Astrocyte (in vitro differentiated cells and primary cell): ENCODE results near the gene IFIT2. TPM values are rescaled to one million over a fixed set of nuclear protein-coding genes. Genes with fewer than 3 reads are reported as not detected.

Experiments used
- DNase-seq: peaks from one replicate; pipeline ENCODE4 v3.0.0-alpha.2; 2010; ENCODE audit warnings: low read depth
- FAIRE-seq: peaks from 2 replicates; lab custom pipeline; 2011; peaks lifted over from hg19 to GRCh38; lab: Jason Lieb, UNC
- H2AFZ ChIP-seq: 2 replicates; pipeline ENCODE4 v1.6.0; 2012; ENCODE audit warnings: low read depth, low read length, inconsistent platforms
- H3K27ac ChIP-seq: 2 replicates; pipeline ENCODE4 v1.5.1; 2011; ENCODE audit warnings: low read depth, low read length, inconsistent platforms
- H3K27me3 ChIP-seq: 2 replicates; pipeline ENCODE4 v1.6.0; 2011; ENCODE audit warnings: low read length, inconsistent platforms; ENCODE audit not compliant: insufficient read depth
- H3K36me3 ChIP-seq: 2 replicates; pipeline ENCODE4 v1.5.1; 2011; ENCODE audit warnings: low read length, inconsistent platforms; ENCODE audit not compliant: insufficient read depth
- H3K4me1 ChIP-seq: 2 replicates; pipeline ENCODE4 v1.5.1; 2011; ENCODE audit warnings: low read length, inconsistent platforms; ENCODE audit not compliant: insufficient read depth
- H3K4me2 ChIP-seq: 2 replicates; pipeline ENCODE4 v1.6.0; 2012; ENCODE audit warnings: low read length, inconsistent platforms
- H3K4me3 ChIP-seq: 2 replicates; pipeline ENCODE4 v1.5.1; 2011; ENCODE audit warnings: low read depth, mild to moderate bottlenecking, low read length, inconsistent platforms; ENCODE audit not compliant: insufficient read depth
- H3K79me2 ChIP-seq: 2 replicates; pipeline ENCODE4 v1.6.0; 2012; ENCODE audit warnings: mild to moderate bottlenecking, low read length, inconsistent platforms; ENCODE audit not compliant: insufficient read depth
- H3K9ac ChIP-seq: 2 replicates; pipeline ENCODE4 v1.6.0; 2012; ENCODE audit warnings: mild to moderate bottlenecking, low read length, inconsistent platforms
- H3K9me3 ChIP-seq: 2 replicates; pipeline ENCODE4 v1.5.1; 2012; ENCODE audit warnings: low read depth, mild to moderate bottlenecking, low read length, inconsistent platforms; ENCODE audit not compliant: insufficient read depth
- H4K20me1 ChIP-seq: 2 replicates; pipeline ENCODE4 v1.6.0; 2012; ENCODE audit warnings: low read length, inconsistent platforms; ENCODE audit not compliant: insufficient read depth
- H3K27ac Mint-ChIP-seq: one replicate; pipeline ENCODE4 v1.8.0; 2021; ENCODE audit warnings: mild to moderate bottlenecking, mixed read lengths; ENCODE audit not compliant: unreplicated experiment
- H3K27me3 Mint-ChIP-seq: one replicate; pipeline ENCODE4 v1.8.0; 2021; ENCODE audit warnings: low read depth, mixed read lengths; ENCODE audit not compliant: unreplicated experiment
- H3K36me3 Mint-ChIP-seq: one replicate; pipeline ENCODE4 v1.8.0; 2021; ENCODE audit warnings: low read depth, mixed read lengths; ENCODE audit not compliant: unreplicated experiment
- H3K4me1 Mint-ChIP-seq: one replicate; pipeline ENCODE4 v1.8.0; 2021; ENCODE audit warnings: low read depth, mixed read lengths; ENCODE audit not compliant: unreplicated experiment
- H3K4me3 Mint-ChIP-seq: one replicate; pipeline ENCODE4 v1.8.0; 2021; ENCODE audit warnings: mild to moderate bottlenecking, moderate library complexity, mixed read lengths; ENCODE audit not compliant: unreplicated experiment
- H3K9me3 Mint-ChIP-seq: one replicate; pipeline ENCODE4 v1.8.0; 2021; ENCODE audit warnings: mild to moderate bottlenecking, mixed read lengths; ENCODE audit not compliant: unreplicated experiment
- EZH2 ChIP-seq: IDR thresholded peaks from 2 replicates; pipeline ENCODE4 v1.6.1; 2012; ENCODE audit warnings: mild to moderate bottlenecking, low read length, inconsistent platforms; ENCODE audit not compliant: insufficient read depth
- total RNA-seq: library from RNA; stranded (reverse); gene quantifications from 2 replicates; pipeline ENCODE4 v1.2.1, GENCODE V29; 2021
- TF ChIP-seq, protein P1 (sequence below): IDR thresholded peaks from 2 replicates; pipeline ENCODE4 v1.5.1; 2011; ENCODE audit warnings: low read depth, mild to moderate bottlenecking, inconsistent platforms, low read length, moderate library complexity; ENCODE audit not compliant: insufficient read depth

IFIT2 gene
- total RNA-seq, 1 donor from 2014 or later = 36.0 TPM

GRCh38 chr10:89278034-89278535 lies 23.8 kb upstream of the IFIT2 start:
- Mint-ChIP-seq H3K4me1 (peaks cover 41% of the 10 kb centered on the region), H3K36me3 (no peaks in the 10 kb centered on the region), H3K27me3 (no peaks in the 10 kb centered on the region), H3K9me3 (no peaks in the 10 kb centered on the region), H3K4me3 (peak overlapping the region; percentile 17), H3K27ac (peak overlapping the region; percentile 98)
- DNase-seq = peak; percentile 97
- peak overlapping the region; percentile 84 for H3K9ac ChIP-seq
- TF ChIP-seq EZH2 = no peak
- TF ChIP-seq, protein P1, sequence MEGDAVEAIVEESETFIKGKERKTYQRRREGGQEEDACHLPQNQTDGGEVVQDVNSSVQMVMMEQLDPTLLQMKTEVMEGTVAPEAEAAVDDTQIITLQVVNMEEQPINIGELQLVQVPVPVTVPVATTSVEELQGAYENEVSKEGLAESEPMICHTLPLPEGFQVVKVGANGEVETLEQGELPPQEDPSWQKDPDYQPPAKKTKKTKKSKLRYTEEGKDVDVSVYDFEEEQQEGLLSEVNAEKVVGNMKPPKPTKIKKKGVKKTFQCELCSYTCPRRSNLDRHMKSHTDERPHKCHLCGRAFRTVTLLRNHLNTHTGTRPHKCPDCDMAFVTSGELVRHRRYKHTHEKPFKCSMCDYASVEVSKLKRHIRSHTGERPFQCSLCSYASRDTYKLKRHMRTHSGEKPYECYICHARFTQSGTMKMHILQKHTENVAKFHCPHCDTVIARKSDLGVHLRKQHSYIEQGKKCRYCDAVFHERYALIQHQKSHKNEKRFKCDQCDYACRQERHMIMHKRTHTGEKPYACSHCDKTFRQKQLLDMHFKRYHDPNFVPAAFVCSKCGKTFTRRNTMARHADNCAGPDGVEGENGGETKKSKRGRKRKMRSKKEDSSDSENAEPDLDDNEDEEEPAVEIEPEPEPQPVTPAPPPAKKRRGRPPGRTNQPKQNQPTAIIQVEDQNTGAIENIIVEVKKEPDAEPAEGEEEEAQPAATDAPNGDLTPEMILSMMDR = no peak
- H3K36me3 ChIP-seq = no peaks in the 10 kb centered on the region
- no peaks in the 10 kb centered on the region for H3K27me3 ChIP-seq
- peaks cover 31% of the 10 kb centered on the region for H3K4me1 ChIP-seq
- peak overlapping the region; percentile 98 for H3K27ac ChIP-seq
- no peaks in the 10 kb centered on the region for H4K20me1 ChIP-seq
- H2AFZ ChIP-seq = peak overlapping the region; percentile 28
- FAIRE-seq = peak; percentile 99
- peak overlapping the region; percentile 27 for H3K4me3 ChIP-seq
- no peaks in the 10 kb centered on the region for H3K79me2 ChIP-seq
- no peaks in the 10 kb centered on the region for H3K9me3 ChIP-seq
- H3K4me2 ChIP-seq = peak overlapping the region; percentile 80

GRCh38 chr10:89278900-89279392 lies 22.9 kb upstream of the IFIT2 start:
- Mint-ChIP-seq H3K27ac (peak overlapping the region; percentile 83), H3K36me3 (no peaks in the 10 kb centered on the region), H3K27me3 (no peaks in the 10 kb centered on the region), H3K4me3 (no peak overlapping the region), H3K4me1 (peaks cover 49% of the 10 kb centered on the region), H3K9me3 (no peaks in the 10 kb centered on the region)
- H2AFZ ChIP-seq = peak overlapping the region; percentile 3
- no peak overlapping the region for H3K4me3 ChIP-seq
- no peaks in the 10 kb centered on the region for H3K9me3 ChIP-seq
- peaks cover 40% of the 10 kb centered on the region for H3K4me1 ChIP-seq
- no peak for DNase-seq
- H4K20me1 ChIP-seq = no peaks in the 10 kb centered on the region
- TF ChIP-seq, protein P1 = no peak
- TF ChIP-seq EZH2 = no peak
- H3K27ac ChIP-seq = peak overlapping the region; percentile 73
- FAIRE-seq = no peak
- H3K4me2 ChIP-seq = peak overlapping the region; percentile 18
- no peaks in the 10 kb centered on the region for H3K27me3 ChIP-seq
- H3K36me3 ChIP-seq = no peaks in the 10 kb centered on the region
- no peaks in the 10 kb centered on the region for H3K79me2 ChIP-seq
- H3K9ac ChIP-seq = peak overlapping the region; percentile 9

- no peaks in the 10 kb centered on the region for H3K79me2 ChIP-seq
- Mint-ChIP-seq H3K4me3 (no peak overlapping the region), H3K9me3 (no peaks in the 10 kb centered on the region), H3K27ac (peak overlapping the region; percentile 83), H3K27me3 (no peaks in the 10 kb centered on the region), H3K4me1 (peaks cover 53% of the 10 kb centered on the region), H3K36me3 (no peaks in the 10 kb centered on the region)
- no peaks in the 10 kb centered on the region for H3K9me3 ChIP-seq
- peak; percentile 65 for DNase-seq
- peak overlapping the region; percentile 3 for H2AFZ ChIP-seq
- H3K9ac ChIP-seq = peak overlapping the region; percentile 9
- no peaks in the 10 kb centered on the region for H4K20me1 ChIP-seq
- H3K4me1 ChIP-seq = peaks cover 44% of the 10 kb centered on the region
- H3K27me3 ChIP-seq = no peaks in the 10 kb centered on the region
- FAIRE-seq = peak; percentile 39
- TF ChIP-seq, protein P1 = no peak
- TF ChIP-seq EZH2 = no peak
- H3K36me3 ChIP-seq = no peaks in the 10 kb centered on the region
- H3K4me3 ChIP-seq = no peak overlapping the region
- H3K27ac ChIP-seq = peak overlapping the region; percentile 73
- peak overlapping the region; percentile 18 for H3K4me2 ChIP-seq
Observed at GRCh38 chr10:89279421-89279869, 22.4 kb upstream of the IFIT2 start.
